ENCODE measurements around the gene SEC24C. TPM values are rescaled to one million over a fixed set of nuclear protein-coding genes. Genes with fewer than 3 reads are reported as not detected.

Gene SEC24C
- total and polyA plus RNA-seq, 2 of the 13 experiments (the other 11 are each of a cell fraction or from before 2014, with no cell fraction given), result 63.1 to 66.4 TPM

GRCh38 chr10:73743905-73744663 lies at the start of gene SEC24C (continued):
- no peak for TF ChIP-seq AKNA (CRISPR knock-in tag; IDR thresholded peaks at IDR 0.05; ENCODE audit: borderline replicate concordance)
- no peak for TF ChIP-seq SIX1 (CRISPR knock-in tag; IDR thresholded peaks at IDR 0.05; ENCODE audit: borderline replicate concordance)
- 0 out of 2 replicates have a peak, but pooled peaks have one; percentile 68 for TF ChIP-seq WIZ (CRISPR knock-in tag; IDR thresholded peaks at IDR 0.05)
- TF ChIP-seq DR1 (CRISPR knock-in tag; IDR thresholded peaks at IDR 0.05), result peak; percentile 45; the same call in 1 of the 2 replicates
- TF ChIP-seq ZSCAN29 (CRISPR knock-in tag; conservative IDR thresholded peaks at IDR 0.05), result peak; percentile 87
- peak; percentile 98 for TF ChIP-seq SPEN (CRISPR knock-in tag; IDR thresholded peaks at IDR 0.05; ENCODE audit: low read depth)
- peak; percentile 79; the same call in 1 of the 2 replicates for TF ChIP-seq ZNF383 (CRISPR knock-in tag; IDR thresholded peaks at IDR 0.05; ENCODE audit: borderline replicate concordance)
- no peak for TF ChIP-seq JARID2 (CRISPR knock-in tag; IDR thresholded peaks at IDR 0.05; ENCODE audit: insufficient replicate concordance)
- peak; percentile 90; the same call in 1 of the 2 replicates for TF ChIP-seq ZNF580 (CRISPR knock-in tag; IDR thresholded peaks at IDR 0.05; ENCODE audit: borderline replicate concordance, low read depth)
- TF ChIP-seq RFX5 (IDR thresholded peaks at IDR 0.05; ENCODE audit: low read depth, low read length), result 0 out of 2 replicates have a peak, but pooled peaks have one; percentile 51
- peak; percentile 45; the same call in 1 of the 2 replicates for TF ChIP-seq REPIN1 (CRISPR knock-in tag; IDR thresholded peaks at IDR 0.05; ENCODE audit: borderline replicate concordance, low read depth)
- peak; percentile 79; the same call in 1 of the 2 replicates for TF ChIP-seq SP4 (CRISPR knock-in tag; IDR thresholded peaks at IDR 0.05)
- TF ChIP-seq TCF7L2 (IDR thresholded peaks at IDR 0.05; ENCODE audit: low read depth, low read length), result no peak
- TF ChIP-seq PAXIP1 (CRISPR knock-in tag; conservative IDR thresholded peaks at IDR 0.05), result peak; percentile 52
- TF ChIP-seq SMAD9 (CRISPR knock-in tag; IDR thresholded peaks at IDR 0.05), result no peak
- peak; percentile 69; the same call in 1 of the 2 replicates for TF ChIP-seq SIN3A (IDR thresholded peaks at IDR 0.05; ENCODE audit: borderline replicate concordance, low read depth, low read length)
- TF ChIP-seq SAP130 (CRISPR knock-in tag; IDR thresholded peaks at IDR 0.05; ENCODE audit: low read depth), result peak; percentile 95
- TF ChIP-seq FOSL2 (CRISPR knock-in tag; IDR thresholded peaks at IDR 0.05), result peak; percentile 35; the same call in 1 of the 2 replicates
- TF ChIP-seq GABPB1 (CRISPR knock-in tag; IDR thresholded peaks at IDR 0.05), result peak; percentile 98
- TF ChIP-seq ZNF24 (IDR thresholded peaks at IDR 0.05), result no peak
- peak; percentile 62 for TF ChIP-seq PHF8 (CRISPR knock-in tag; IDR thresholded peaks at IDR 0.05)

All from HepG2 (cell line).